HG03045 (cell line): Measurements from ENCODE around the gene ZNF282.
"Not testable (repeated sequence)": the region's sequence is repeated elsewhere in the genome, so short reads cannot be mapped to it uniquely, and the experiment has no call there.

Source experiments
- ATAC-seq: cut with Tn5 transposase; IDR thresholded peaks from one replicate; pipeline ENCODE4 v1.9.1; 2021; ENCODE audit warnings: mild to moderate bottlenecking, moderate library complexity; ENCODE audit not compliant: unreplicated experiment

Gene ZNF282

DNA sequence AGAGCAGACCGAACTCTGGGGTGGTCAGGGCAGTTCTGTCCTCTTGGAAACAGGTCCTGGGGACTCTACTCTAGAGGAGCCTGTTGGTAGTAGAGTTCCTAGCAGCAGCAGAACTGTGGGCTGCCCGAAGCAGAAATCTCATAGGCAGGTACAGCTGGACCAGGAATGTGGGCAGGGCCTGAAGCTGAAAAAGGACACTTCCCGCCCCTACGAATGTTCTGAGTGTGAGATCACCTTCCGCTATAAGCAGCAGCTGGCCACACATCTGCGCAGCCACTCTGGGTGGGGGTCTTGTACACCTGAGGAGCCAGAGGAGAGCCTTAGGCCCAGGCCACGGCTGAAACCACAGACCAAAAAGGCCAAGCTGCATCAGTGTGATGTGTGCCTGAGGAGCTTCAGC lies 58.3 kb downstream of the ZNF282 start:
- no peak for ATAC-seq

DNA sequence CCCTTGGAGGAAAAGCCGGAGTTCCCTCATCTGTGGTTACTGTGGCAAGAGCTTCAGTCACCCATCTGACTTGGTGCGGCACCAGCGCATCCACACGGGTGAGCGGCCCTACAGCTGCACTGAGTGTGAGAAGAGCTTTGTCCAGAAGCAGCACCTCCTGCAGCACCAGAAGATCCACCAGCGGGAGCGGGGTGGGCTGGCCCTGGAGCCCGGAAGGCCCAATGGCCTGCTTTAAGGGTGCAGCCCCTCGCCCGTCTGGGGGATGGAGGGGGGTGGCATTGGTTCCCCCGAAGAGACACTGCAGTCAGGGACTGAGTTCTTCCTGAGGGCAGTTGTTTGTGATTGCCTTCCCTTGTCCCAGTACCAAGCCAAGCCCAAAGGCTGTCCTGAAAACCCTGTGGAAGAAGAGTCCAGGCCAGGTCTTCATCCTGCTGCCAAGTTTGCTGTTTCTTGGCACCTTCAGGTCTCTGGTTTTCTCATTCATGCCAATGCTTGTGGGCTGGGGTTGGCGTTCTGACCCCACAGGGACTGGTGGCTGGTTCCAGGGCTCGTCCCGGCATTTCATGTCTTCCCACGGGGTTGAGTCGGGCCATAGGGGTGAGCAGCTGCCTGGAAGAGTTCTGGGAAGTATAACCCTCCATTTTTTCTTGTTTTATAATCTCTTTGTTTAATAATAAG lies 59.0 kb downstream of the ZNF282 start:
- ATAC-seq, result no peak

- no peak for ATAC-seq
Measured at GRCh38 chr7:149255174-149255573, 59.8 kb downstream of the ZNF282 start.

DNA sequence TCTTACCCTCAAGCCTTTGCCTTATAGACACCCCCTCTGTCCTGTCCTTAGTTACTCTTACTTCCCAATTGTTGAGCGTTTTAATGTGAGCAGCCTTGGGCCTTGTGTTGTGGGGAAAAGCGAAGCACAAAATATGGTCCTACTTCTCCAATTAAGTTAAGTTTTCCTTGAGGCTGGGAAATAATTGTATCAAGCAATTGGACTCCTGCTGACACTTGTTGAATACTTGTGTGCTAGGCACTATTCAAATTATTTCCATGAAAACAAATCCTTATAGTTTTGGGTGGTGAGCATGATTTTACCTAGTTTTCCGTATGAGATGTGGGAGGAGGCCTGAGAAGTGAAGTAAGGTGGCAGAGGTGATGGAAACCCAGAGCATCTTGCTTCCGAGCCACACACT lies 61.2 kb downstream of the ZNF282 start:
- no peak for ATAC-seq

DNA sequence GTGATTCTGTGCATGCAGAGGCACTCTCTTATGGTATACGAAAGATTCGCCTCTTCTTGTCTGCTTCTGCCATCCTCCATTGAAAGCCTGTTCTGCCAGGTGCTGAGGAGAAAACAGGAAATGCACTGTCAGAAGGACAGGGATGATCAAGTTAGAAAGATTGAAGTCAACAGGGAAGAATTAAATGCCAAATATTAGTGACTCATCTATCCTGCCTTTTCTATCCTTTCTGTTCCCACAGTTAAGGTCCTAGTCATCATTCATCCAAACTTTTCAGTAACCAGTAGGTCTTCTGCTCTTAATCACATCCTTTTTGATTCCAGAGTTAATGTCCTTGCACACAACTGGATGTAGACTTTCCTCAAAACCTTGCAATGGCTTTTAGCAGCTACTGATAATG lies 61.8 kb downstream of the ZNF282 start:
- ATAC-seq, result no peak

DNA sequence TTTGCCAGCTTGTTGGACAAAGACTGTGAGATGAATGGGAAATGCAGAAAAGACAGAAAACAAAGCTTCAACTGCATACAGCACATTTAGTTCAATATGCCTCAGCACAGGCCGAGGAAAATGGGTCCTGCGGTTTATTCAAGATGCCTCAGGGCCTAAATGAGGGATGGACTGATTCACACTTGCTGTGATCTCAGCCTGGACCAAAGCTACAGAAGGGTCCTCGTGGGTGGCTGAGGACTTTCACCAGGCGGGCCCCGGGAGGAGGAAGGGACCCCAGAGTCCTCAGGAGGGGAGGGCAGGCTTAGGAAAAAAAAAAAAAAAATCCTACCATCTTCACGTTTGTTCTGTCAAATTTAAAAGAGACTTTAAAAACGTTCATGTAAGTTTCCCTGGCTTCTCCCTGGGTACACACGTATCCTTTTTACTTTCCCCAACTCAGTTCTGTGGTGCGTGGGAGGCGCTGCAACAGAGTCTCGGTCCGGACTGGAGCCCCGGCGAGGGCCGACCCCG lies 66.0 kb downstream of the ZNF282 start:
- ATAC-seq, result peak; percentile 6

DNA sequence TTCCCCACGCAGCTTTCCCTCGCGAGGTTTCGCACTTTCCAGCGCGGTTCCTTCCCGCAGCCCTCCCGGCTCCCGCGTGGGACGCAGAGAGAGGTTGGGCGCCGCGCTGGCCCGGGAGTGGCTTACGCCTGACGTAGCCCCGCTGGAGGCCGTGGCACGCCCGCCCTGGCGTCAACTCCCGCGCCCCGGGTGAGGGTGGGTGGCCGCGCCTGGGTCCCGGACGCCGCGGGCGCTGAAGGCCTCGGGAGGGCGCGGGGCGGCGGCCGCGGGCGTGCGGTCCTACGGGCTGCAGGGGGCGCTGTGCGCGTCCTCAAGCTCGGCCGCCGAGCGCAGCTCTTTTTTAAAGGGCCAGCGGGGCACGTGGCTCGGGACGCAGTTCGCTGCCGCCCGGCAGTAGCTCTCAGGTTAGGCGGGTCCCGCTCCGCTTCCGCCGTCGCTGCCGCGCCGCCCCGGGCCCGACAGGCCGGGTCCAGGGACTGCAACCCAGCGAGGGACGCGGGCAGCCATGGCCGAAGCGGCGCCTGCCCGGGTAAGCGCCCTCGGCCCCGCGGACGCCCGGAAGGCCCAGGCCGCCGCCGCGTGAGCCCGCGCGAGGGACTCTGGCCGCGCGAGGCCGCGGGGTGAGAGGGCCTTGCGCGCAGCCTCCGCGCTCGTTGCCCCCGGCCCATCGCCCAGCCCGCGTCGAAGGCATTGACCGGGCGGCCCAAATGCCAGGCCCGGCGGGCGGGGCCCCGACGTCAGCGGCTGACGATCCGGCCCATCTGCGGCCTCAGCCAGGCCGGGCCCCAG lies 66.7 kb downstream of the ZNF282 start, which contains the start of gene ZNF783:
Gene ZNF783 (plus strand): TSS at position 368 of the 789 bp plus-strand sequence. CDS start 138 bp downstream, at position 506.
- ATAC-seq, result peak; percentile 87

GRCh38 chr7:149266451-149266850 lies 71.1 kb downstream of the ZNF282 start:
- ATAC-seq, result no peak

DNA sequence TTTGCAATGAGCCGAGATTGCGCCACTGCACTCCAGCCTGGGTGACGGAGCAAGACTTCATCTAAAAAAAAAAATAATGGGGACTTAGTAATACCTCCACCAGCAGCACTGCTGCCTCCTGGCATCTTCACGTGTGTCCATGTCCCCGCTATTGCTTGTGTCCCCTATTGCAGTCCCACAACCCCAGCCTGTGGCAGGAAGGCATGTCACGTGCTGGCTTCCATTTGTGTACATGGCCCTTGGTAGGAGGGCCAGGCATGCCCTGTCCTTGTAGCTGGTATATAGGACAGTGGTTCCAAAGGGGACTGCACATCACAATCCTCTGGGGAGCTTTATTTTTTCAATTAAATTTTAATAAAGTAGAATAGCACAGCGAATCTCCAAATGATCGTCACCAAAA lies 72.4 kb downstream of the ZNF282 start:
- ATAC-seq, result no peak

DNA sequence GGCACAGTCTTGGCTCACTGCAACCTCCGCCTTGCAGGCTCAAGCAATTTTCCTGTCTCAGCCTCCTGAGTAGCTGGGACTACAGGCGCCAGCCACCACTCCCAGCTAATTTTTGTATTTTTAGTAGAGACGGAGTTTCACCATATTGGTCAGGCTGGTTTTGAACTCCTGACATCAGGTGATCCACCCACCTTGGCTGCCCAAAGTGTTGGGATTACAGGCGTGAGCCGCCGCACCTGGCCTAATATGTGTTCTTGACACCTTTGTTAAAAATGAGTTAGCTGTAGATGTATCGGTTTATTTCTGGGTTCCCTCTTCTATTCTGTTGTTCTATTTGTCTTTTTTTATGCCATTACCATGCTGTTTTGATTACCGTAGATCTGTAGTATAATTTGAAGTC lies 79.1 kb downstream of the ZNF282 start:
- not testable (repeated sequence) for ATAC-seq
